HL-60 (cell line): ENCODE data around the gene PI4K2A.

Experiments
- DNase-seq, 2 experiments: peaks; one replicate each; pipeline ENCODE4 v3.0.0-alpha.2; 2010 to 2020; ENCODE audit warnings: low read depth in 1 of 2, low spot score in 1 of 2
- H3K27ac ChIP-seq: fragments of 250-450 bp; sonication (Bioruptor Pico); replicated peaks from 2 replicates; pipeline ENCODE4 v1.5.1; 2020; ENCODE audit warnings: mild to moderate bottlenecking, moderate library complexity
- H3K27me3 ChIP-seq: fragments of 250-450 bp; sonication (Bioruptor Pico); 2 replicates; pipeline ENCODE4 v1.5.1; 2021; ENCODE audit warnings: mild to moderate bottlenecking, moderate library complexity; ENCODE audit not compliant: insufficient read depth, poor library complexity, severe bottlenecking
- H3K4me3 ChIP-seq: replicated peaks from 2 replicates; pipeline ENCODE4 v1.5.1; 2011; ENCODE audit warnings: mild to moderate bottlenecking, control low read depth, low read length; ENCODE audit not compliant: insufficient read depth
- GABPA ChIP-seq: IDR thresholded peaks from 2 replicates; pipeline ENCODE4 v1.6.1; 2012; ENCODE audit warnings: low read depth
- POLR2AphosphoS5 ChIP-seq: IDR thresholded peaks from 2 replicates; pipeline ENCODE4 v1.6.1; 2012; ENCODE audit warnings: low read depth
- SPI1 ChIP-seq: IDR thresholded peaks from 2 replicates; pipeline ENCODE4 v1.6.1; 2012; ENCODE audit warnings: low read depth, mild to moderate bottlenecking, borderline replicate concordance
- TF ChIP-seq, protein P1 (sequence below): IDR thresholded peaks from 2 replicates; pipeline ENCODE4 v1.6.1; 2012; ENCODE audit warnings: low read depth; ENCODE audit not compliant: insufficient replicate concordance
- TF ChIP-seq, protein P2 (sequence below): IDR thresholded peaks from one replicate; pipeline ENCODE4 v1.5.1; 2011; ENCODE audit warnings: low read length, control low read depth, inconsistent platforms; ENCODE audit not compliant: insufficient read depth

The PI4K2A gene

DNA sequence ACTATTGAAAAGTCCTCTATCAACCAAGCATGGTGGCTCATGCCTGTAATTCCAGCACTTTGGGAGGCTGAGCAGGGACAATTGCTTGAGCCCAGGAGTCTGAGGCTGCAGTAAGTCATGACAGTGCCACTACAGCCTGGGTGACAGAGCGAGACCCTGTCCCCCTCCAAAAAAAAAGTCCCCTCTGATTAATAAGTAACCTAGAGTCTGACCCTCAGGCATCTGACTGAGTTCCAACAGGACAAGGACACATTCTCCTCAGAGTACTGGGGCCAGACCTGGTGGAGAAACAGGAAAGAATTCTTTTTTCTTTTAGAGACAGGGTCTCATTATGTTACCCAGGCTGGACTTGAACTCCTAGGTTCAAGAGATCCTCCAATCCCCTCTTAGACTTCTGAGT is 17.2 kb upstream of the PI4K2A start:
- no peak for TF ChIP-seq GABPA
- TF ChIP-seq, protein P1, sequence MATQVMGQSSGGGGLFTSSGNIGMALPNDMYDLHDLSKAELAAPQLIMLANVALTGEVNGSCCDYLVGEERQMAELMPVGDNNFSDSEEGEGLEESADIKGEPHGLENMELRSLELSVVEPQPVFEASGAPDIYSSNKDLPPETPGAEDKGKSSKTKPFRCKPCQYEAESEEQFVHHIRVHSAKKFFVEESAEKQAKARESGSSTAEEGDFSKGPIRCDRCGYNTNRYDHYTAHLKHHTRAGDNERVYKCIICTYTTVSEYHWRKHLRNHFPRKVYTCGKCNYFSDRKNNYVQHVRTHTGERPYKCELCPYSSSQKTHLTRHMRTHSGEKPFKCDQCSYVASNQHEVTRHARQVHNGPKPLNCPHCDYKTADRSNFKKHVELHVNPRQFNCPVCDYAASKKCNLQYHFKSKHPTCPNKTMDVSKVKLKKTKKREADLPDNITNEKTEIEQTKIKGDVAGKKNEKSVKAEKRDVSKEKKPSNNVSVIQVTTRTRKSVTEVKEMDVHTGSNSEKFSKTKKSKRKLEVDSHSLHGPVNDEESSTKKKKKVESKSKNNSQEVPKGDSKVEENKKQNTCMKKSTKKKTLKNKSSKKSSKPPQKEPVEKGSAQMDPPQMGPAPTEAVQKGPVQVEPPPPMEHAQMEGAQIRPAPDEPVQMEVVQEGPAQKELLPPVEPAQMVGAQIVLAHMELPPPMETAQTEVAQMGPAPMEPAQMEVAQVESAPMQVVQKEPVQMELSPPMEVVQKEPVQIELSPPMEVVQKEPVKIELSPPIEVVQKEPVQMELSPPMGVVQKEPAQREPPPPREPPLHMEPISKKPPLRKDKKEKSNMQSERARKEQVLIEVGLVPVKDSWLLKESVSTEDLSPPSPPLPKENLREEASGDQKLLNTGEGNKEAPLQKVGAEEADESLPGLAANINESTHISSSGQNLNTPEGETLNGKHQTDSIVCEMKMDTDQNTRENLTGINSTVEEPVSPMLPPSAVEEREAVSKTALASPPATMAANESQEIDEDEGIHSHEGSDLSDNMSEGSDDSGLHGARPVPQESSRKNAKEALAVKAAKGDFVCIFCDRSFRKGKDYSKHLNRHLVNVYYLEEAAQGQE = no peak
- TF ChIP-seq, protein P2, sequence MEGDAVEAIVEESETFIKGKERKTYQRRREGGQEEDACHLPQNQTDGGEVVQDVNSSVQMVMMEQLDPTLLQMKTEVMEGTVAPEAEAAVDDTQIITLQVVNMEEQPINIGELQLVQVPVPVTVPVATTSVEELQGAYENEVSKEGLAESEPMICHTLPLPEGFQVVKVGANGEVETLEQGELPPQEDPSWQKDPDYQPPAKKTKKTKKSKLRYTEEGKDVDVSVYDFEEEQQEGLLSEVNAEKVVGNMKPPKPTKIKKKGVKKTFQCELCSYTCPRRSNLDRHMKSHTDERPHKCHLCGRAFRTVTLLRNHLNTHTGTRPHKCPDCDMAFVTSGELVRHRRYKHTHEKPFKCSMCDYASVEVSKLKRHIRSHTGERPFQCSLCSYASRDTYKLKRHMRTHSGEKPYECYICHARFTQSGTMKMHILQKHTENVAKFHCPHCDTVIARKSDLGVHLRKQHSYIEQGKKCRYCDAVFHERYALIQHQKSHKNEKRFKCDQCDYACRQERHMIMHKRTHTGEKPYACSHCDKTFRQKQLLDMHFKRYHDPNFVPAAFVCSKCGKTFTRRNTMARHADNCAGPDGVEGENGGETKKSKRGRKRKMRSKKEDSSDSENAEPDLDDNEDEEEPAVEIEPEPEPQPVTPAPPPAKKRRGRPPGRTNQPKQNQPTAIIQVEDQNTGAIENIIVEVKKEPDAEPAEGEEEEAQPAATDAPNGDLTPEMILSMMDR = no peak
- no peak for TF ChIP-seq SPI1
- no peak for TF ChIP-seq POLR2AphosphoS5
- DNase-seq = no peak
- no peak overlapping the region for H3K27ac ChIP-seq

DNA sequence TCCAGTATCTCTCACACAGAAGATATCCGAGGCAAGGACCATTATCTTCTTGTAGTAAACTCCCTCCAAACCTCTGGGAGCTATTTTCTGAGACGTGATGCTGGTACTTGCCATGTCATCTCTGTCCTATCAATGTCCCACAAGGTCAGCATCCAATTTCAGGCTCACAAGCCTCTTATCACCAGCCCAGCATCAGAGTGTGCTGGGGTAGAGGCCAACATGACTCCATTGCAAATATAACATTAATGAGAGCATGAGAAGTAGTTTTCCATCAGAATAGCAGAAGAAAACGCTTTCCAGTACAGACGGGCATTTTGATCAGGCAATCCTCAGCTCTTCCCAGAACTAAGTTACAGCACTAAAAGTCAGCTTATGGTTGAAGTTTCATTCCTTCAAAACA is 12.7 kb upstream of the PI4K2A start:
- no peak for DNase-seq
- Histone ChIP-seq H3K4me3 (no peak overlapping the region), H3K27ac (no peak overlapping the region), H3K27me3 (no peaks in the 10 kb centered on the region)
- TF ChIP-seq SPI1 (no peak), GABPA (no peak), POLR2AphosphoS5 (no peak)
- TF ChIP-seq, protein P1 = no peak
- TF ChIP-seq, protein P2 = no peak

More for the DNA sequence above, 17.2 kb upstream of the PI4K2A start:
- no peaks in the 10 kb centered on the region for H3K27me3 ChIP-seq
- H3K4me3 ChIP-seq = no peak overlapping the region

DNA sequence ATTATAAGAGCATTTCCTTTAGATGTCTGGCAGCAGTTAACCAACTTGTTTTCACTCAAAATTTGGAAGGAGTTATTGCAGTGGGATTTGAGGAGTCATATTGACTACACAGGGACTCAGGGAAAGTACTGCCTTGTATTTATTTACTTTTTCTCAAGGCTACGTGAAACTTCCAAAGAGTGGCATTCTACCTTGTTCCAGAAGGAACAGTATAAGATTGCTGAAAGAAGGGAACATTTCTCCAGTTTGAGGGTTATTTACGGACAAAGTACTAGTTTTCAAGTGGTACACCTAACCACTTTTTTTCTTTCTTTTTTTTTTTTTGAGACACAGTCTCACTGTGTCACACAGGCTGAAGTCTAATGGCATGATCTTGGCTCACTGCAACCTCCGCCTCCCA is 12.2 kb upstream of the PI4K2A start:
- Histone ChIP-seq H3K4me3 (no peak overlapping the region), H3K27me3 (peaks cover 3% of the 10 kb centered on the region), H3K27ac (no peak overlapping the region)
- no peak for TF ChIP-seq SPI1
- TF ChIP-seq, protein P2 = no peak
- TF ChIP-seq, protein P1 = no peak
- DNase-seq = no peak
